Left forelimb (tissue), 1 donor: ENCODE data around the gene AJAP1.
"Not testable (repeated sequence)": the region's sequence is repeated elsewhere in the genome, so short reads cannot be mapped to it uniquely, and the experiment has no call there.

Experiments used
- DNase-seq: peaks from one replicate; pipeline ENCODE4 v3.0.0-alpha.2; 2018; ENCODE audit warnings: low spot score

The AJAP1 gene

DNA sequence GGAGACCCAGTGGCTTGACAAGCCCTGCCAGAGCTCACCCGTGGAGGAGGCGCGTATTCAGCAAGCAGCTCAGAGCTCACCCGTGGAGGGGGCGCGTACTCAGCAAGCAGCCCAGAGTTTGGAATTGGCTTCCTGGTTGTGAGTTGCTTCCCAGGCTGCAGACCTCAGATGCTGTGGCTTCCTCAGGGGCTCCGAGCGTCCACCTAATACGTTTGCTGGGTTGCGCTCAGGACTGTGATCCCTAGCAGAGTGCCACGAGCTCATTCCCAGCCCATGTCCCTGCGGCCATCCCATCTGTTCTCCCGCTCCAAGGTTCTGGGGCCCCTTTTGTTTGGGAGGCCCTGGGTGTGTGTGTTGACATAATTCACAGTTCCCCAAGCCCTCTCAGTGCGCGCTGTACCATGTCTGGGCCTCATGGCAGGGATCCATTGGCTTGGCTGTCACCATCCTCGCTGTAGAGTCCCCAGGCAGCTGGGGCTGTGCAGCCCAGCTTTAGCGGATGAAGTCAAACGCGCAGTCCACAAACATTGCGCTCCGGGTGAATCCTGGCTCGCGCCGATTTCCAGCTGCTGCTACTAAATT is 3.6 kb downstream of the AJAP1 start:
- peak; percentile 85 for DNase-seq

DNA sequence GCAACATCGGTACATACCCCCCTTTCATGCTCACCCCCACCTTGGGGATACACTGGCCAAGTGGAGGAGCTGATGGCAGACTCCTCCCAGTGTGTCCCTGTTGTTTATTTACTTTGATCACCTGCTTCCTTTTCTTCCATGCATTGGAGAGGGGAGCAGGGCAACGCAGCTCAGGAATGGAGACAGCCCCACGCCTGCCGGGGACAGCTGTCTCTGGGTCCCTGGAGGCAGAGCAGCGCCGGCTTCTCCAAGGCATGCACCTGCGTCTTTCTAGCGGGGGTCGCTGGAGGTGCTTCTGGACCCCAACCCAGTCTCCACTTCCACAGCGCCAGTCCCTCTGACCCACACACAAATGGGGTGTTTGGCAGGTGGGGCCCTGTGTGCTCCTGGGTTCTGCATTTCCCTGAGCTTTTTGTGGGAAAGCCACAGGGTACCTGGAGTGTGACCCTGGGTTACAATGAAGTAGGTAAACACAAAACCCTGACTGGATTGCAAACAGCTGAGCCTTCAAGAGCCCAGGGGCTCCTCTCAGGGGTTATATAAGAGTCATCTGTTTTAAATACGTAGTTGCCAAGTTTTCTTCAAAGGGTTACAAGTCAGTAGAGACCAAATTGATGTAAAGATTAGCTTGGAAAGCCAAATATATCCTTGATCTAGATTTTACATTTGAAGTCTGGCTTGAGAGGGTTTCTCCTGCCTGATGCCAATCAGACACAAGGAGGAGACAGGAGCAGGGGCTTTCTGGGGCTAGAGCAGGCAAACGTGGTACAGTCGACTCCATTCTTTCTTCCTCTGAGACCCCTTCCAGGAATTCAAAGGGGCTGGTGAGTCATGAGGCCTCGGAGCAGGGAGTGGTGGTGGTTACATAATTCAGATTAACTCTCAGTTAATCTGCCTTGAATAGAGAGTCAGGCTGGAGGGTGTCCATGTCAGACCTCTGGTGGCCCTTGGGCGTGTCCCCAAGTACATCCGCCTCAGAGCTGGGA is 4.5 kb downstream of the AJAP1 start:
- DNase-seq: no peak

DNA sequence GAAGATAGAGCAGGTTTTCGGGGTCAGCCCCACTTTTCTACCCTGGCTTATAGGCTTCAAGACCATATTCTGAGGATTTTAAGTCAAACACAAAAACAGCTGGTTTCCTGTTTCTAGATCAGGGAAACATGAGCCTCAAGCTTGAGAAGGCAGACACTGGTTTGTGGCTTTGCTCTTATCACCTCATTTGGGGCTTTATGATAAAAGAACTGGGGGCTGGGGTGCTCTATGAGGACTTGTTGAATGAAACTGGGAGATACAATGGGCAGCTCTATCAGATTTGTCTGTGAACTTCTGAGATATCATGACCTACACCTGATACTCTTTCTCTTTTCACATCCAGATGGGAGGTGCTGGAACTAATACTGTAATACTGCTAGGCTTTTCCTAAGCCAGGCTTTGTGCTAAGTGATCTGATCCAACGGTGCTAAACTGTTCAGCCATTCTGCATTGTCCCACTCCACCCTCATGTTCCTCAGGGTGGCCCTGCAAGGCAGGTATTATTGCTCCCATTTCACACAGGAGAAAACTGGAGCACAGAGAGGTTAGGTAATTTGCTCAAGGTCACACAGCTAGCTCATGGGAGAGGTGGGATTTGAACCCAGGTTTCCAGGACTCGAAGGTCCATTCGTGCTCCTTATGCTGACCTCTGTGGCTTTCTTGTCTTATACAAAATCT is 6.6 kb downstream of the AJAP1 start:
- DNase-seq: no peak

DNA sequence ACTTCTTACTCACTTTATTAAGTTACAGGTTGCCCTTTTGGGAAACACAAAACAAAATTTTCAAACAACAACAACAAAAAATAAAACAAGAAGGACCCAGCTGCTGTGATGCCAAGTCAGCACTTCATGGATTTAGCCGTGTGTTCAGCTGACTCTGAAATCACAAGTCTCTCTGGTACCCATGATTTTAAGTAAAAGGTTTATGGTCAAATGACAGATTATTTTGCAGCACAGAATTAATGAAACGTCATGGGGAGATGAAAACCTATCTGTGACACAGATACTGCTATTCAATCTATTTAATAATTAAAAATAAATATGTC is 7.1 kb downstream of the AJAP1 start:
- DNase-seq: no peak

DNA sequence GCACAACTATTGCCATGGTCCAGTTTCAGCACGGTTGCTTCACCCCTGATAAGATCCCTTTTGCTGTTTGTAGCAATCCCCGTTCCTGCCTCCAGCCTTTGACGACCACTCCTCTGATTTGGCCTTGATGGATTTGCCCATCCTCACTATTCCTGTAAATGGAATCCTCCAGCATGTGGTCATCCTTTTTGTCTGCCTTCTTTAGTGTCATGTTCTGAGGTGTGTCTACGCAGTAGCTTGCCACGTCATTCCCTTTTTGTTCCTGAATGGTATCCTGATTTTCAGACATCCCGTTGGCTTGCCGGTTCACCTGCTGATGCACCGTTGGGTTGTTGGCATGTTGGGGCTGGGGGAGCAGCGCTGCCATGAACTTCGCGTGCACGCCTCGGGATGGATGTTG is 7.8 kb downstream of the AJAP1 start:
- DNase-seq: no peak

DNA sequence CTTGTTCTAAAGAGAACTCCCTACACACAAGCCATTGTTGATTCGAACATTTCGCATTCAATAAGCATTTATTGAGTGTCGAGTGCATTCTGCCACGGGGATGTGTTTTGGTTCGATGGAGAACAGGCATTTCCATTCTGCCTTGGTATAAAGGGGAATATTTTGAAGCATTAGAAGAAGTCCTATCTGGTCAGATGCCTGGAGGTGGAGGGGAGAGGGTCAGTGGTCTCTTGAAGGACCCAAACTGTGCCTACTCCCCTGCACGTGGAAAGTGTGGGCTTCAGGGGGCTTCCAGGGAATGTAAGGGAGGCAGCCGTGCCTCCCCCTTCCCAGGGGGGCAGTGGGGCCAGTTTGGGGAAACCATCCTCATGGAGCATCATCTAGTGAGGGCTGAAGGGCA is 8.3 kb downstream of the AJAP1 start:
- DNase-seq: no peak

DNA sequence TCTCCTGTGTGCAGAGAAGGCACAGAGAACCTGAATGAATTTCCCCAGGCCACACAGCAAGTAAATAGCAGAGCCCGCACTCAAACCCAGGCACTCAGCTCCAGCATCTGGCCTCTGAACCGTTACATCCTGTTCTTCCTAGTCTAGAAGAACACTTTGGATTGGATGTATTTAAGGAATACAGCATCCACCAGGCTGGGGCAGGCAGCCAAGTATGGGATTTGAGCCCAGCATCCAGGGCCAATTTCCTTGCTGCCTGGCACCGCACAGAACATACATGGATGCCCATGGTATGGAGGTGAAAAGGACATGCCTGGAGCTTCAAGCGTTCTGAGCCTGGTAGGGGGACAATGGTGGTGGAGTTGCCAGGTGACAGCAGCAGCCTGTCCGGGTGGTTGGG is 9.7 kb downstream of the AJAP1 start:
- DNase-seq: no peak

DNA sequence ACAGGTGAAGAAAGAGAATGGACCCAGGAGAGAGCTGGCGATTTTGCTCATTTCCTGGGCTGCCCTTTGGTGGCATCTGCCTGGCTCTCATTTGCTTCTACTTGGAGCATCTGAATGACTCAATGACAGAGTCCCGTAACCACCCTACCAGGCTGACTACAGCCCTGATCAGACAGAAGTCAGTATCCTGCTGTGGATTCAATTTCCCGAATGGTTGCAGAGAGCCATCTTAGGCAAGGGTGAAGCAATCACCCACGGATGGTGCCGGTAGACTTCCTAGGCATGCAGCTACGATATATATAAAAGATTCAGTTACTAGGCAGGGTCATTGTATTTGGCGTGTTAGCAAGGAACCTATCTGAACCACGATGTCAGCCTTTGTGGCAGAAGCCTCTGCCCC is 10.2 kb downstream of the AJAP1 start:
- no peak for DNase-seq

DNA sequence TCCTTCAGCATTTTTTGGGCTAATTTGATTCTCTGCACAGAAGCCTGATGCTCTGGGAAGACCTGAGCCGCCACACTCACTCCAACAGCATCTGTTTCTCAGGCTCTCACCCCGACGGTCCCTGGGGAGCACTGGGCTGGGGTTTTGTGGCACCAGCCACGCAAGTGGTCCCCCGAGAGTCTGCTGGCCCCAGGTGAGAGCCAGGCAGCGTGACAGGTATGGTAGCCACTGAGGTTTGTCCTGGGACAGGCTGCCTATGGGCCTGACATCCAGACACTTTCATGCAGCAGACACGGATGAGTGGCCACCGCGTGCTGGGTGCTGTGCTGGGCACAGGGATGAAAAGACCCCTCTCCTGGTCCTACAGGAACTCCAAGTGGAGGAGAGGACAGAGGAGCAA is 11.0 kb downstream of the AJAP1 start:
- DNase-seq: no peak

DNA sequence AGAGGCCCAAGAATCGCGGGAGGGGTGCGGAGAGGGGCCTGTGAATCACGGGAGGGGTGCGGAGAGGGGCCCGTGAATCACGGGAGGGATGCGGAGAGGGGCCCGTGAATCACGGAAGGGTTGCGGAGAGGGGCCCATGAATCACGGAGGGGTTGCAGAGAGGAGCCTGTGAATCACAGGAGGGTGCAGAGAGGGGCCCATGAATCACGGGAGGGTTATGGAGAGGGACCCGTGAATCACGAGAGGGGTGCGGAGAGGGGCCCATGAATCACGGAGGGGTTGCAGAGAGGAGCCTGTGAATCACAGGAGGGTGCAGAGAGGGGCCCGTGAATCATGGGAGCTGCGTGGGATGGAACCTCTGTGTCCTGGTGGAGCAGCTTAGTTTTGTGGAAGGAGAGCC is 12.3 kb downstream of the AJAP1 start:
- DNase-seq: not testable (repeated sequence)

DNA sequence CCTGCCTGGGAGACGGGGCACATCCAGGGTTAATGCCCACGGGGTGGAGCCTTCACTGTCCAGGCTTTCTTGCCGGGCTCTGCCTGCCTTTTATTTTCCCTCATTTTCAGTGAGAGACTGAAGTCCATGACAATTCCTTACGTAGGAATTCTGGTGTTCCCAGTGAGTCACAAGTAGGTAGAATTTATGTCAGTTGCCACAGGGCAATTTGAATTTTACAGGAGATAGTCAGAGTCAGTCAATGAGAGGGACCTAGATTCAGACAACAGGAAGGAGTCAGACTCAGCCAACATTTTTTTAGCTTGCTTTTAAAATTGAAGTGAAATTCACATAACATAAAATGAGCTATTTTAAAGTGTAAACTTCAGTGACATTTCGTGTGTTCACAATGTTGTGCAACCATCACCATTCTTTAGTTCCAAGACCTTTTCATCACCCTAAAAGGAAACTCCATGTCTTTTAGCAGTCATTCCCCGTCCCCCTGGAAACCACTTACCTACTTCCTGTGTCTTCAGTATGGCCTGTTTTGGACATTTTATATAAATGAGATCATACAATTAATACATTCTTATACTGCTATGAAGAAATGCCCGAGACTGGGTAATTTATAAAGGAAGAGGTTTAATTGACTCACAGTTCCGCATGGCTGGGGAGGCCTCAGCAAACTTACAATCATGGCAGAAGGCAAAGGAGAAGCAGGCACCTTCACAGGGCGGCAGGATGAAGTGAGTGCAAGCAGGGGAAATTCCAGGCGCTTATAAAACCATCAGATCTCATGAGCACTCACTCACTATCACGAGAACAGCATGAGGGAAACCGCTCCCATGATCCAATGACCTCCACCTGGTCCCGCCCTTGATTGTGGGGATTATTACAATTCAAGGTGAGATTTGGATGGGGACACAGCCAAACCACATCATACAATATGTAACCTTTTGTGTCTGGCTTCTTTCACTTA is 14.6 kb downstream of the AJAP1 start:
- DNase-seq: no peak

DNA sequence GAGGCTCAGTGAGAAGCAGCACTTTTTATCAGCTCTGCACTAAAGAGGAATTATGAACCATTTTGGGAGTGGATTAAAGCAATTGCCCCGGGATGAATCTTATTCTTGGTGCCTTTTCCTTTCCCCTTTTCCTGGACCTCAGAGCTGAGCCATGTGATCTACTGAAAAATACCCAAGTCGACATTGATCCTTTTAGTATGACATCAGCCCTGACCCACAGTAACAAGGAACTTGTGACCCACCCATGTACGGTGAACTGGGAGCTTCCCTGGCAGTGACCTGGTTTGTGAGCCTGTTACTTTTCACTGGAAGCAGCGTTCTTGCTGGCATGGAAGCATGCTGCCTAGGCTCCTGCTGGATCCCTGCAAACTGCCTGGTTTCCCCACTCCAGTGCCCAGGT is 15.9 kb downstream of the AJAP1 start:
- DNase-seq: no peak

DNA sequence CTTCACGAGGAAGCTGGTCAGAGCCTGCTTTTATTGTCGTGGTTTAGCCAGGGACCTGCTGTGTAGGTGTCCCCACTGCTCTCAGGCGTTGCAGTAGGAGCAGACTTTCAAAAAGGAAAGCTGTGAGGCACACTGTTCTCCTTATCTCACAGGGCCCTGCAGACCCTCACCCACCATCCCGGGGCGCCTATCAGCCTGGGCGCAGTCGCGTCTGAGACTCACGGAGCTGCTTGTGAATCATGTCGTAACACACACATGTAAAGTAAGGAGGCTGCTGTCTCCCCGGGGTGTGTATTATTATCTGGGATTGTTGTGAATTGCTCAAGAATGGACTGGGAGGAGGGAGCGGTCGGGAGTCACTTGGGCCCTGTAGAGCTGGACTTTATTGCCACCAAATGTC is 17.4 kb downstream of the AJAP1 start:
- no peak for DNase-seq

DNA sequence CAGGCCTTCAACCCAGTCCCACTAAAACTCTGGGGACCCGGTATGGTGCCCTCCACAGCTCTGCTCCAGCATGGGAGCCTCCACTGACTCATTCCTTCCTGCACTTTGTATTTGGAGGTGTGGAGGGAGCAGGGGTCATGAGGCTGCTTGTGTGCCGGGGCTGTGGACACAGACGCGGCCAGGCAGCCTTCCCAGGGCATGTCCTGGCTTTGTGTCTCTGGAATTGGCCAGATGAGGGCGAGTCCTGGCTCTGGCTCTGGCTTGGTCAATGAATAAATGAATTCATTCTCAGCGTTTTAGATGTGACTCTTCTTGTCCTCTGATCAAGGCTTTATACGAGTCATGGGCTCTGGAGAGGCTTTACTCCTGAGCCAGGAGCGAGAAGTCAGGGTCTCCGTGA is 19.1 kb downstream of the AJAP1 start:
- no peak for DNase-seq

DNA sequence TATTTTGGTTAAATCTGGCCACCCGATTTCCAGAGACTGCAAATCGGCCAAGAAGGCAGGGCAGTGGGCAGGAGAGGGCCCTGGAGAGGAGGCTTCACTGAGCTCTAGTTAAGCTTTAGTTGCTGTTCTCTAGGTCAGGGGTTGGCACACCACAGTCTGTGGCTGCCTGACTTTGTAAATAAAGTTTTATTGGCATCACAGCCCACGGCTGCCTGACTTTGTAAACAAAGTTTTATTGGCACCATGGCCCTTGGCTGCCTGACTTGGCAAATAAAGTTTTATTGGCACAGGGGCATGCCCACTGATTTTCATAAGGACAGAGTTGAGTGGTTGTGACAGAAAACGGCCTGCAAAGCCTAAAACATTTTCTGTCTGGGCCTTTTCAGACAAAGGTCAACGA is 19.7 kb downstream of the AJAP1 start:
- no peak for DNase-seq

DNA sequence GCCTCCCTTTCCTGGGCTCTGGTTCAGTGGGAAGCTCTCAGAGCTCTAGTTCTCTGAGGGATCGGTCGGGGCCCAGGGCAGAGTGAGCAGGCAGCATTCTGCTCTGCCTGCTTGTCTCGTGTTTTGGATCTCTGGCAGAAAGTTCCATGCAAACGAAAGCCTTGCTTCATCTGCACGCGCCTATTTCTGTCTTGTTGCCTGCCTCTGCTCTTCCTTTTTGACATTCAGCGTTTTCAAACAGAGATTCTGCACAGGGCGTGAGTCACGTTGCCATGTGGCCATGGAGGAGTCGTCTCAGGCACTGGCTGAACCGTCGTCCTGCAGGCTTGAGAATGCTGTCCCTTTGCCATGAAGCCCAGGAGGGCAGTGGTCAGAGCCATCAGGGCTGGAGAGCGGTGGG is 20.3 kb downstream of the AJAP1 start:
- DNase-seq: no peak

DNA sequence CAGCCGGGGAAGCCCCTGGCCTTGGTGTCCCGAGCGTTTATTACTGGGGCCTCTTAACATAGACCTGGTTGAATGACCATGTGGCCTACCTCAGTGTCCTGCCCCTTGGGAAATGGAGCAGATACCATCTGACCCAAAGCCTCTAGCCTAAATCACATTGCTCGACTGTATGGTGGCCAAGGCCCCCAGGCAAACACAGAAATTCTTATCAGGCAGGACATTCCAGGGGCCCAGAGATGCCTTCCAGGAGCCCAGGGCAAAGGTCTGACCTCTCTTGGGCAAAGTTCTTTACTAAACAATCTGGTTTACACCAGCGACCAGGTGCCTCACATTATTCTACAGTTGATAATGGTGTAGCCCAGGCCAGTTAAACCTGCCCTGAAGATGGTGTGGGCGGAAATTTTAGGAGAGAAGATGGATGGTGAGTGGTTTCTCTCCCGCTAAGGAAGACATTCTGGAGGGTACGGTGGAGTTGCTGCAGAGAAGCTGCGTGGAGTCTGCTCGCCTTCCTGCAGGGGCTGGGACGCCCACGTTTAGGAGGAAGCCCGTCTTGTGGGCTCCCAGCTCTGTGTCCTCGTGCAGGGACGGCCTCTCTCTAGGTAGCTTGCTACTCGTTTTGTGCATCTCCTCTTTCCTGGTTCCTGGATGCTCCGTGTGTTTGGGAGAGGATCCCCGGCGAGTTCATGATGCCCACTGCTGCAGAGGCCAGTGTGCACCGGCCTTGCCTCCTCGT is 21.2 kb downstream of the AJAP1 start:
- DNase-seq: no peak

DNA sequence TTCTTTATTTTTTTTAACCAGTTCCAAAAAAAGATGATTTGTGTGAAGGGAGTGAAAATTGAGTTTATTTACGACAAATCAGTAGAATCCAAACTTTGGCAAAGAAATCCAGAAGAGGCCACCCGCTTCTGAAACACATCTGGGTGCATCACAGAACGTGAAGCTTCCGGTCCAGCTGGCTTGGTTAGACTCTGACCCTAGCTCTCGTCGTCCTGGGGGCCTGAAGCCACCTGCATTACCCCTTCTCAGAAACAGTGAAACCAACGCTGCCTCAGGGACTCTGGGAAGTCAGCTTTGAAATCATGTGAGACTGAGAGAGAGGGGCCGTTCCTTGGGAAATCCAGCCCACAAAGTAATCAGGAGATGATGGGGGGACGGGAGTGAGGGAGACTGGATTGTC is 21.8 kb downstream of the AJAP1 start:
- no peak for DNase-seq

DNA sequence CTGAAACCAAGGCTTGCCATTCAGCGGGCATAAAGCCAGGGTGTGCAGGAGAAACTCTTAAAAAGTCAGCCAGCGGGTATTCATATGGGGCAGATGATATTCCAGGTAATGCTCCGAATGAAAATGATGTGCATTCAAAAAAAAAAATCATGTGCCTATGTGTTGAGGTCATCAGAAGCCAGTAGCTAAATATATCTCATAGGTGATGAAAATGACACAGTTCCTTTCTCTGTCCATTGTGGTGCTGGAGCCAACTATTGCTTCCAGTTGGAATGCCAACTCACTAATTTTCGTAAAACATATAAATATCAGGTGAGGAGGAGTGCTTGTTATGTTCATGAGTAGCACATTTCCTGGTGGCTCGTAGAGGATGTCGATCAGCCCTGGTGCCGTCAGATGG is 23.2 kb downstream of the AJAP1 start:
- no peak for DNase-seq

DNA sequence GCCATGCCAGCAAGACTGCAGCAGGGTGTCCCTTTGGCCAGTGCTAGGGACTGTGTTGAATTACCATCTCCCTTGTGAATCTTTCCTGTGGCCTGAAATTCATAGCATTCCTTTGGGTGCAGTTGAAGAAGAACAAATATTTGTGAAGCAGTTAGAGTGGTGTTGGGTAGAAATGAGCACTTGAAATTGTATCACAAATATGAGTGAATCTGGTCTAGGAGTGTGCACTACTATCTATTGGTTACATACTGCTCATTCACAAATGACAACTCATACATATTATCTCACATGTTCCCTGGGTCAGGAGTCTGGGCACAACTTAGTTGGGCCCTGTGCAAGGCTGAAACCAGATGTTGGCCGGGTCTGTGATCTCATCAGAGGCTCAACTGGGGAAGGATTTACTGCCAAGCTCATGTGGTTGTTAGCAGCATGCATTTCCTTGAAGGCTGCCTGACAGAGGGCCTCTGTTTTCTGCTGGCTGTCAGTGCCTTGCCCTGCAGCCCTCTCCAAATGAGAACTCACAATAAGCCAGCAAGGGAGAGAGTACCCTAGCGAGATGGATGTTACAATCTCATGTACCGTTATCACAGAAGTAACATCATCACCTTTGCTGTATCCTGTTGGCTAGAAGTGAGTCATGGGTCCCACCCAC is 23.8 kb downstream of the AJAP1 start:
- DNase-seq: no peak

DNA sequence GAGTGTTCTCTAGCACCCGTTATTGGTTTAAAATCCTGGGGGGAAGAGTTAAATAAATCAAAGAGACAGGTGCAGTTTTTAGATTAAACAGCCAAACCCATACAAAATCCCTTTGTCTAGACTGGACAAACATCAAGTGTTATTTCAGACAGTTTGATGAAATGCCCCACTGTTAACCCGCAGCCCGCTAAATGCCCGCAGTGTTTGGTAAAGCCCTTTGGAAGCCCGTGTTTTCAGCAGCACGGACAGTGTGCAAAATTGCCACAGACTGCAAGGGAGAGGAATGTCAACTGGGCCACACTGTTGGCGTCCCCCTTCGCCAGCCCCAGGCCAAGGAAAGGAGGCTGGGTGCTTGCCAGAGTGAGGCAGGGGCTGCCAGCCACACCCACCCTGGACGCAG is 26.6 kb downstream of the AJAP1 start:
- no peak for DNase-seq
